Endothelial cell of umbilical vein (primary cell): Measurements from ENCODE around the gene CAMKMT. TPM values are rescaled to one million over a fixed set of nuclear protein-coding genes. Genes with fewer than 3 reads are reported as not detected.

ENCODE experiments used
- BruUV-seq: library from RNA; stranded (reverse); fragments of 400-500 nt; replicated peaks from 2 replicates; lab custom pipeline; 2021; lab: Mats Ljungman, UMichigan
- CTCF ChIA-PET: fragments of 300-600, 350-600 bp; sonication (Branson Sonifier 250); formaldehyde crosslinking; loops from one replicate; lab custom pipeline; 2021; ENCODE audit warnings: antibody characterized with exemption, inconsistent platforms; lab: Charles Lee
- POLR2A ChIA-PET: fragments of 300-600, 350-600 bp; sonication (Branson Sonifier 250); formaldehyde crosslinking; loops from one replicate; lab custom pipeline; 2021; ENCODE audit warnings: antibody characterized with exemption, inconsistent platforms; lab: Charles Lee
- DNase-seq: peaks from one replicate; pipeline ENCODE4 v3.0.0-alpha.2; 2011; ENCODE audit warnings: low read depth, low spot score
- FAIRE-seq: peaks from 2 replicates; lab custom pipeline; 2011; peaks lifted over from hg19 to GRCh38; lab: Jason Lieb, UNC
- H2AFZ ChIP-seq: 2 replicates; pipeline ENCODE4 v1.6.0; 2012; ENCODE audit warnings: low read depth, low read length, control low read depth, inconsistent platforms
- H3K27ac ChIP-seq: 2 replicates; pipeline ENCODE4 v1.5.1; 2011; ENCODE audit warnings: low read depth, mild to moderate bottlenecking, control low read depth, low read length, moderate library complexity; ENCODE audit not compliant: insufficient read depth
- H3K27me3 ChIP-seq, 2 experiments: 2 replicates each; pipeline versions ENCODE4 v1.6.0 to v1.6.1; 2011; ENCODE audit warnings: low read length in 2 of 2, mixed read lengths in 1 of 2; ENCODE audit not compliant: control insufficient read depth in 2 of 2, insufficient read depth in 2 of 2
- H3K36me3 ChIP-seq, 2 experiments: 2 replicates in 1 of 2; 3 replicates in 1 of 2; pipeline ENCODE4 v1.5.1; 2011; ENCODE audit warnings: low read length in 2 of 2, mild to moderate bottlenecking in 1 of 2, moderate library complexity in 1 of 2; ENCODE audit not compliant: control insufficient read depth in 2 of 2, insufficient read depth in 2 of 2; ENCODE audit errors: extremely low read depth in 1 of 2
- H3K4me1 ChIP-seq: 3 replicates; pipeline ENCODE4 v1.5.1; 2011; ENCODE audit warnings: mild to moderate bottlenecking, low read length; ENCODE audit not compliant: control insufficient read depth, insufficient read depth; ENCODE audit errors: extremely low read depth
- H3K4me2 ChIP-seq: 2 replicates; pipeline ENCODE4 v1.6.1; 2011; ENCODE audit warnings: low read length, control low read depth, mixed read lengths; ENCODE audit not compliant: insufficient read depth
- H3K4me3 ChIP-seq, 3 experiments: fragments of 200-600 bp in 1 of 3; sonication (generic), shearing (Covaris generic) in 1 of 3; replicated peaks in 1 of 3; 2 replicates each; pipeline ENCODE4 v1.5.1; 2011 to 2016; ENCODE audit warnings: control low read depth in 3 of 3, low read length in 3 of 3, mild to moderate bottlenecking in 2 of 3, inconsistent platforms in 1 of 3, low read depth in 1 of 3, moderate library complexity in 1 of 3; ENCODE audit not compliant: insufficient read depth in 1 of 3
- H3K79me2 ChIP-seq: 2 replicates; pipeline ENCODE4 v1.6.0; 2012; ENCODE audit warnings: low read length, inconsistent platforms; ENCODE audit not compliant: control insufficient read depth, insufficient read depth
- H3K9ac ChIP-seq: replicated peaks from 2 replicates; pipeline ENCODE3; 2011; ENCODE audit warnings: low read length, control low read depth; ENCODE audit not compliant: insufficient read depth; ENCODE audit errors: extremely low read depth
- H3K9me1 ChIP-seq: replicated peaks from 3 replicates; pipeline ENCODE4 v1.6.0; 2011; ENCODE audit warnings: mild to moderate bottlenecking, low read length; ENCODE audit not compliant: control insufficient read depth, insufficient read depth; ENCODE audit errors: extremely low read depth
- H3K9me3 ChIP-seq: replicated peaks from 2 replicates; pipeline ENCODE4 v1.5.1; 2012; ENCODE audit warnings: low read length, inconsistent platforms; ENCODE audit not compliant: control insufficient read depth, insufficient read depth
- H4K20me1 ChIP-seq: replicated peaks from 2 replicates; pipeline ENCODE3; 2011; ENCODE audit warnings: mild to moderate bottlenecking, low read length; ENCODE audit not compliant: control insufficient read depth, insufficient read depth; ENCODE audit errors: extremely low read depth
- EZH2 ChIP-seq: IDR thresholded peaks from 2 replicates; pipeline ENCODE4 v1.6.1; 2012; ENCODE audit warnings: borderline replicate concordance, low read depth, mild to moderate bottlenecking, moderate library complexity, low read length, inconsistent platforms; ENCODE audit not compliant: severe bottlenecking
- GATA2 ChIP-seq: IDR thresholded peaks from 2 replicates; pipeline ENCODE4 v1.7.0; 2011; ENCODE audit warnings: low read depth, mild to moderate bottlenecking, moderate library complexity, mixed read lengths, low read length; ENCODE audit not compliant: insufficient read length, insufficient read depth
- JUN ChIP-seq: IDR thresholded peaks from 2 replicates; pipeline ENCODE4 v1.6.1; 2011; ENCODE audit warnings: borderline replicate concordance, low read depth; ENCODE audit not compliant: insufficient read length, insufficient read depth
- MYC ChIP-seq: IDR thresholded peaks from one replicate; pipeline ENCODE4 v1.6.1; 2011; ENCODE audit warnings: mild to moderate bottlenecking, low read depth, low read length
- POLR2A ChIP-seq: IDR thresholded peaks from 2 replicates; pipeline ENCODE4 v1.6.1; 2012; ENCODE audit warnings: low read depth, mild to moderate bottlenecking, control low read depth, low read length
- POLR2AphosphoS5 ChIP-seq: IDR thresholded peaks from 2 replicates; pipeline ENCODE4 v1.6.1; 2012; ENCODE audit warnings: low read depth, mild to moderate bottlenecking, control low read depth, low read length, moderate library complexity; ENCODE audit not compliant: insufficient read depth
- dilution Hi-C: fragments of 300-500 bp; cut with MboI; formaldehyde crosslinking; loops from one replicate; pipeline ENCODE4 v1.15.0; 2019; ENCODE audit warnings: low sequenced_read_pairs; ENCODE audit not compliant: extremely low pct_ligation_motif_present
- intact Hi-C: fragments of 100-400 bp; cut with micrococcal nuclease; formaldehyde crosslinking; loops from one replicate; pipeline ENCODE4 v1.10.0; 2022
- polyA plus RNA-seq, 4 experiments: library from polyadenylated mRNA; depleted of rRNA in 3 of 4; stranded (reverse) in 3 of 4; unstranded in 1 of 4; fragments of >200 nt; gene quantifications; 2 replicates each; pipeline versions ENCODE4 v1.2.1 to v1.2.3, GENCODE V29; 2011 to 2012; ENCODE audit warnings: missing spikeins in 1 of 4
- total RNA-seq: library from RNA; stranded (reverse); gene quantifications from 2 replicates; pipeline ENCODE4 v1.2.3, GENCODE V29; 2021
- TF ChIP-seq, protein P1 (sequence below), 2 donors: IDR thresholded peaks; 1 replicate in 1 of 2; 2 replicates in 1 of 2; pipeline ENCODE4 v1.5.1; 2011; ENCODE audit warnings: low read length in 2 of 2, mild to moderate bottlenecking in 2 of 2, moderate library complexity in 2 of 2, control low read depth in 1 of 2, inconsistent platforms in 1 of 2, low read depth in 1 of 2; ENCODE audit not compliant: insufficient read depth in 1 of 2; ENCODE audit errors: extremely low read depth in 1 of 2
- TF ChIP-seq, protein P2 (sequence below): IDR thresholded peaks from 2 replicates; pipeline ENCODE4 v1.6.1; 2011; ENCODE audit not compliant: insufficient read depth, insufficient read length

Gene CAMKMT
- total and polyA plus RNA-seq, 2 donors (not counting 3 experiments of a cell fraction or from before 2014, with no cell fraction given) = 4.1 to 10.7 TPM

DNA sequence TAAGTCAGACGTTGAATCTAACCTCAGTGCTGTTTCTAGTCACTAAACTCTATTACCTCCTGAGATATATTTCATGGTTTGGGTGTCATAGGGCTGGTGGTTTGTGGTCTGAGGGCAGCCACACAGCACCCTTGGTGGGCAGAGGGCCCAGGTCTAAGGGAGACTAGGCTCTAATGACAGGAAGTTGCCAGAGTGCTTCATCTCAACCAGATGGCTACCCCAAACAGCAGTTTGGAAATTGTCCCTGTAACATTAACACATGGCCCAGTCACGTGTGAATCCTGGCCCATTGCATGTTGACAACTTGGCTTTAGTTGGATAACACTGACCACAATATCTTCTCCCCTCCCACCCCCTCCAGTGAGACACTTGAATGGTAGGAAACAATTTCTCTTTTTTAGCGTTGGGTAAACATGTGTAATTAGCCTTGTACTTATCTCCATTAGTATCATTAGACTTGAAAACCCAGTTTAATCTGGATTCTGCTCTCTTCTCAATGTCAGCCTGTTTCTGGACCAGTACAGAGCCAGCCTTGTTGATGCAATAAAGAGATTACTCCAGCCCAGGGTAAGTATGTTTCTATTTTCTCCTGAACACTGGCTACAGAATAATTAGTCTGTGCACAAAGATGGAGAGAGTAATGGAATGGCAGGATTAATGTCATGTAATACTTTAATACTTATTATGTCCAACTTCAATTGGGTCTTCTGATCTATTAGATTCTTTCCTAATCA, 392.0 kb downstream of the CAMKMT start:
- ChIA-PET POLR2A (interaction anchor here (0.7 kb wide), 1 partner anchor 77 kb away, joined by 3 read pairs; no protein-coding TSS in a partner anchor), CTCF (interaction anchor here (0.6 kb wide), 1 partner anchor 28 kb away, joined by 3 read pairs; no protein-coding TSS in a partner anchor)
- Histone ChIP-seq H3K4me2 (no peak overlapping the region), H3K4me3 (no peak overlapping the region), H3K36me3 (no peaks in the 10 kb centered on the region), H2AFZ (no peak overlapping the region), H3K27me3 (no peaks in the 10 kb centered on the region), H3K9ac (no peak overlapping the region), H3K79me2 (no peaks in the 10 kb centered on the region), H3K27ac (no peak overlapping the region), H3K9me1 (no peaks in the 10 kb centered on the region), H4K20me1 (no peaks in the 10 kb centered on the region), H3K9me3 (no peaks in the 10 kb centered on the region), H3K4me1 (no peaks in the 10 kb centered on the region)
- FAIRE-seq (no peak), DNase-seq (no peak)
- intact Hi-C loops (no loop called here), dilution Hi-C loops (no loop called here)
- TF ChIP-seq JUN (no peak), MYC (no peak), EZH2 (no peak)
- no TSS peak for BruUV-seq

DNA sequence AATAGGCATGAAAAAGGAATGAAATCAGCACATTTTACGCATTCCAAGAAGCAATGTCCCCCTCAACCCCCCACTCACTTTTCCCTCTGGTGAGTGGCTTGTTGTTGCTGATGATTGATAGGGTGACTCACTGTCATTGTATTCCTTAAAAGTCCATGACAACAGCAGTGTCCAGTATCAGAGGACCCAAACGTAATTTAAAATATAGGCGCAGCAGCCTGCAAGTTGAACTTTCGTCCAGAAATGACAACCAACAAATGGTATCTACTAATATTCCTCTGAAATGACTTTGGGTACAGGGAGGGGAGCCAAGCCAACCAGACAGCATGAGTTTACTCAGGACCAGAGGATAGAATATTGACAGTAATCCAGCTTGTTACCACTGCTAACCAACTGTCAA, 396.8 kb downstream of the CAMKMT start:
- no TSS peak for BruUV-seq
- ChIA-PET POLR2A (no interaction called here), CTCF (interaction anchor here (0.9 kb wide), 1 partner anchor 279 kb away, joined by 3 read pairs; no protein-coding TSS in a partner anchor)
- intact Hi-C loops = no loop called here
- H3K9me1 ChIP-seq = no peaks in the 10 kb centered on the region
- H3K4me3 ChIP-seq = no peak overlapping the region
- dilution Hi-C loops = no loop called here
- H3K79me2 ChIP-seq = no peaks in the 10 kb centered on the region
- H3K27me3 ChIP-seq = no peaks in the 10 kb centered on the region
- H3K4me1 ChIP-seq = no peaks in the 10 kb centered on the region
- no peaks in the 10 kb centered on the region for H3K36me3 ChIP-seq
- FAIRE-seq = no peak
- no peak overlapping the region for H3K9ac ChIP-seq
- H4K20me1 ChIP-seq = no peaks in the 10 kb centered on the region
- no peak for DNase-seq
- no peak overlapping the region for H3K4me2 ChIP-seq
- H3K9me3 ChIP-seq = no peaks in the 10 kb centered on the region
- no peak overlapping the region for H3K27ac ChIP-seq
- no peak overlapping the region for H2AFZ ChIP-seq
- TF ChIP-seq GATA2 = no peak
- TF ChIP-seq, protein P1, sequence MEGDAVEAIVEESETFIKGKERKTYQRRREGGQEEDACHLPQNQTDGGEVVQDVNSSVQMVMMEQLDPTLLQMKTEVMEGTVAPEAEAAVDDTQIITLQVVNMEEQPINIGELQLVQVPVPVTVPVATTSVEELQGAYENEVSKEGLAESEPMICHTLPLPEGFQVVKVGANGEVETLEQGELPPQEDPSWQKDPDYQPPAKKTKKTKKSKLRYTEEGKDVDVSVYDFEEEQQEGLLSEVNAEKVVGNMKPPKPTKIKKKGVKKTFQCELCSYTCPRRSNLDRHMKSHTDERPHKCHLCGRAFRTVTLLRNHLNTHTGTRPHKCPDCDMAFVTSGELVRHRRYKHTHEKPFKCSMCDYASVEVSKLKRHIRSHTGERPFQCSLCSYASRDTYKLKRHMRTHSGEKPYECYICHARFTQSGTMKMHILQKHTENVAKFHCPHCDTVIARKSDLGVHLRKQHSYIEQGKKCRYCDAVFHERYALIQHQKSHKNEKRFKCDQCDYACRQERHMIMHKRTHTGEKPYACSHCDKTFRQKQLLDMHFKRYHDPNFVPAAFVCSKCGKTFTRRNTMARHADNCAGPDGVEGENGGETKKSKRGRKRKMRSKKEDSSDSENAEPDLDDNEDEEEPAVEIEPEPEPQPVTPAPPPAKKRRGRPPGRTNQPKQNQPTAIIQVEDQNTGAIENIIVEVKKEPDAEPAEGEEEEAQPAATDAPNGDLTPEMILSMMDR (IDR thresholded peaks at IDR 0.05; ENCODE audit: extremely low read depth in 1 of 2, insufficient read depth in 1 of 2, low read depth in 1 of 2, low read length in 2 of 2) = no peak
- TF ChIP-seq MYC = no peak
- TF ChIP-seq, protein P2, sequence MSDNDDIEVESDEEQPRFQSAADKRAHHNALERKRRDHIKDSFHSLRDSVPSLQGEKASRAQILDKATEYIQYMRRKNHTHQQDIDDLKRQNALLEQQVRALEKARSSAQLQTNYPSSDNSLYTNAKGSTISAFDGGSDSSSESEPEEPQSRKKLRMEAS = no peak
- no peak for TF ChIP-seq POLR2A
- TF ChIP-seq POLR2AphosphoS5 = no peak
- TF ChIP-seq JUN = no peak
- no peak for TF ChIP-seq EZH2
